Smooth muscle cell (in vitro differentiated cells): ENCODE data around the gene FBN3. TPM values are rescaled to one million over a fixed set of nuclear protein-coding genes. Genes with fewer than 3 reads are reported as not detected.

Experiments used
- DNase-seq: peaks from one replicate; lab custom pipeline; 2025; ENCODE audit not compliant: unreplicated experiment; lab: John Stamatoyannopoulos, UW
- H2AFZ ChIP-seq: fragments of 200-600 bp; sonication (generic); 2 replicates; pipeline ENCODE4 v1.6.0; 2016; ENCODE audit warnings: antibody characterized with exemption, low read depth, mild to moderate bottlenecking
- H3F3A ChIP-seq: fragments of 200-600 bp; sonication (generic); 2 replicates; pipeline ENCODE4 v1.6.0; 2017; ENCODE audit warnings: antibody characterized with exemption, low read depth
- H3K27ac ChIP-seq: fragments of 200-600 bp; sonication (generic); 2 replicates; pipeline ENCODE4 v1.5.1; 2016; ENCODE audit warnings: low read depth, mild to moderate bottlenecking
- H3K27me3 ChIP-seq: fragments of 200-600 bp; sonication (generic); 2 replicates; pipeline ENCODE4 v1.6.1; 2016; ENCODE audit warnings: low read depth, mild to moderate bottlenecking
- H3K36me3 ChIP-seq: fragments of 200-600 bp; sonication (generic); 2 replicates; pipeline ENCODE4 v1.5.1; 2016; ENCODE audit warnings: low read depth
- H3K4me1 ChIP-seq: fragments of 200-600 bp; sonication (generic); 2 replicates; pipeline ENCODE4 v1.5.1; 2016; ENCODE audit warnings: low read depth
- H3K4me2 ChIP-seq: fragments of 200-600 bp; sonication (generic); 2 replicates; pipeline ENCODE4 v1.6.0; 2016; ENCODE audit warnings: mild to moderate bottlenecking
- H3K4me3 ChIP-seq: fragments of 200-600 bp; sonication (generic); 2 replicates; pipeline ENCODE4 v1.5.1; 2016; ENCODE audit warnings: mild to moderate bottlenecking
- H3K79me2 ChIP-seq: fragments of 200-600 bp; sonication (generic); 2 replicates; pipeline ENCODE4 v1.6.0; 2016; ENCODE audit warnings: low read depth, mild to moderate bottlenecking
- H3K9ac ChIP-seq: fragments of 200-600 bp; sonication (generic); 2 replicates; pipeline ENCODE4 v1.6.0; 2016; ENCODE audit warnings: low read depth
- H3K9me3 ChIP-seq: fragments of 200-600 bp; sonication (generic); replicated peaks from 2 replicates; pipeline ENCODE4 v1.5.1; 2016; ENCODE audit warnings: low read depth
- H4K20me1 ChIP-seq: fragments of 200-600 bp; sonication (generic); 2 replicates; pipeline ENCODE4 v1.6.0; 2016; ENCODE audit warnings: low read depth
- CTCF ChIP-seq: fragments of 200-600 bp; sonication (generic); IDR thresholded peaks from 2 replicates; pipeline ENCODE4 v1.5.1; 2017; ENCODE audit warnings: borderline replicate concordance, mild to moderate bottlenecking, antibody characterized with exemption; ENCODE audit not compliant: insufficient read depth, poor library complexity, severe bottlenecking
- WGBS: methylation state at CpG from one replicate; pipeline ENCODE4 v1.1.7; 2016; ENCODE audit warnings: low lambda C conversion rate; 5-methylcytosine and 5-hydroxymethylcytosine counted together
- polyA plus RNA-seq: library from polyadenylated mRNA; unstranded; fragments of >200 nt; fragmentation: Nextera tagmentation; extraction: Ambion mirVana; gene quantifications from 2 replicates; pipeline ENCODE4 v1.2.1, GENCODE V29; 2016
- total RNA-seq: library from RNA; depleted of rRNA; stranded (reverse); fragments of >200 nt; gene quantifications from 2 replicates; pipeline ENCODE4 v1.2.3, GENCODE V29; 2014

FBN3 gene
- total and polyA plus RNA-seq, 2 experiments from 2014 or later = not detected

DNA sequence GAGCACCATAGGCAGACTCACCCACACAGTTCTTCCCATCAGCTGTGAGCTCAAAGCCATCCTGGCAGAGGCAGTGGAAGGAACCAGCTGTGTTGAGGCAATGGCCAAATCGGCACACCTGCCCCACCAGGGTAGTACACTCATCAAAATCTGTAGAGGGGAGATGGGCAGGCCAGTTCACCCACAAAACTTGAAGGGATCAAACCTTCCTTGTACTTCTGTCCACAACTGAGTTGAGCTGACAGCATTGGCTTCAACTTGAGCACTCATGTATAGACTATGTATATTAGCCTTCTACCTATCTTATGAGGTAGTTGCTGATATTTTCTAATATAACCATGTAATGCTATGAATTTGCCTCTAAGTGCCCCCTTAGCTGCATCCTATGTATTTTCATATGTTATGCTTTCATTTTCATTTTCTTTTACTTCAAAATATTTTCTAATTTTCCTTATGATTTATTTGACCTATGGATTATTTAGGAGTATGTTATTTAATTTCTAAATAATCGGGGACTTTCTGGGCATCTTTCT is 54.0 kb downstream of the FBN3 start:
- H3K9me3 ChIP-seq = peaks cover 6% of the 10 kb centered on the region
- no peak for DNase-seq
- H3K4me3 ChIP-seq = no peak overlapping the region
- no peaks in the 10 kb centered on the region for H3K36me3 ChIP-seq
- no peaks in the 10 kb centered on the region for H3K27me3 ChIP-seq
- WGBS = 77% methylated on average over 2 of the region's 2 CpGs
- no peaks in the 10 kb centered on the region for H3K4me1 ChIP-seq
- no peaks in the 10 kb centered on the region for H3K79me2 ChIP-seq
- no peaks in the 10 kb centered on the region for H4K20me1 ChIP-seq
- H3K27ac ChIP-seq = no peak overlapping the region
- H3K9ac ChIP-seq = no peak overlapping the region
- no peak overlapping the region for H3K4me2 ChIP-seq
- no peak overlapping the region for H2AFZ ChIP-seq
- H3F3A ChIP-seq = no peaks in the 10 kb centered on the region
- no peak for TF ChIP-seq CTCF

GRCh38 chr19:8094336-8094735 is 55.1 kb downstream of the FBN3 start:
- Histone ChIP-seq H3K4me3 (no peak overlapping the region), H3K9me3 (peaks cover 6% of the 10 kb centered on the region), H3K79me2 (no peaks in the 10 kb centered on the region), H3K36me3 (no peaks in the 10 kb centered on the region), H2AFZ (no peak overlapping the region), H3K27me3 (no peaks in the 10 kb centered on the region), H3K27ac (no peak overlapping the region), H3K4me2 (no peak overlapping the region), H3K9ac (no peak overlapping the region), H4K20me1 (no peaks in the 10 kb centered on the region), H3K4me1 (no peaks in the 10 kb centered on the region), H3F3A (no peaks in the 10 kb centered on the region)
- DNase-seq = no peak
- 87% methylated on average over 6 of the region's 6 CpGs for WGBS
- TF ChIP-seq CTCF = no peak

DNA sequence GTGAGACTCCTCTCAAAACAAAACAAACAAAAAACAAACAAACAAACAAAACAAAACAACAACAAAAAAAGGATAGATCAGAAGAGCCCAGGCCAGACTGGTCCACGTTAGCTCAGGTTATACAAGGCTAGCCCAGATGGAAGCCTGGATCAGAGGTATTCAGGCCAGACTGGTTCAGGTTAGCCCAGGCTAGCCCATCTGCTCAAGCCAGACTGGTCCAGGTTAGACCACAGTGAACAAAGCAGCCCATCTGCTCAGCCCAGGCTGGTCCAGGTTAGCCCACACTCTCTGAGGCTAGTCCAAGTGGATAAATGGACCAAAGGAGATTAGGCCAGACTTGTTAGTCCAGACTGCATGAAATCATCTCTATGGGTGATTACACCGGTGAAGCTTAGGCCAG is 55.7 kb downstream of the FBN3 start:
- Histone ChIP-seq H3K79me2 (no peaks in the 10 kb centered on the region), H3K36me3 (no peaks in the 10 kb centered on the region), H3K27ac (no peak overlapping the region), H2AFZ (no peak overlapping the region), H3K4me3 (no peak overlapping the region), H3K27me3 (no peaks in the 10 kb centered on the region), H3K4me1 (no peaks in the 10 kb centered on the region), H3K9ac (no peak overlapping the region), H4K20me1 (no peaks in the 10 kb centered on the region), H3F3A (no peaks in the 10 kb centered on the region), H3K4me2 (no peak overlapping the region), H3K9me3 (peaks cover 6% of the 10 kb centered on the region)
- no peak for TF ChIP-seq CTCF
- 98% methylated on average over 2 of the region's 2 CpGs for WGBS
- DNase-seq = no peak

- H3K79me2 ChIP-seq = no peaks in the 10 kb centered on the region
- no peaks in the 10 kb centered on the region for H3K27me3 ChIP-seq
- no peak overlapping the region for H2AFZ ChIP-seq
- no peak overlapping the region for H3K4me3 ChIP-seq
- 98% methylated on average over 2 of the region's 2 CpGs for WGBS
- no peak for TF ChIP-seq CTCF
- H3K4me1 ChIP-seq = no peaks in the 10 kb centered on the region
- H3F3A ChIP-seq = no peaks in the 10 kb centered on the region
- no peak overlapping the region for H3K27ac ChIP-seq
- no peak overlapping the region for H3K9ac ChIP-seq
- H3K9me3 ChIP-seq = peaks cover 3% of the 10 kb centered on the region
- no peak overlapping the region for H3K4me2 ChIP-seq
- H3K36me3 ChIP-seq = no peaks in the 10 kb centered on the region
- H4K20me1 ChIP-seq = no peaks in the 10 kb centered on the region
- no peak for DNase-seq
Observed at GRCh38 chr19:8090950-8091349, 58.4 kb downstream of the FBN3 start.
